ENCODE measurements around the gene GJA3. TPM values are rescaled to one million over a fixed set of nuclear protein-coding genes. Genes with fewer than 3 reads are reported as not detected.

Gene GJA3
- total RNA-seq, 2 experiments from 2014 or later: 0.14 to 0.29 TPM

- POLR2A ChIA-PET: no interaction called here
- DNase-seq: no peak
- no peak overlapping the region for H3K4me3 Mint-ChIP-seq
- no peaks in the 10 kb centered on the region for H3K36me3 Mint-ChIP-seq
- no peak overlapping the region for H3K27ac Mint-ChIP-seq
- CTCF ChIA-PET: no interaction called here
- peaks cover 29% of the 10 kb centered on the region for H3K4me1 Mint-ChIP-seq (ENCODE audit: low read depth)
- H3K9me3 Mint-ChIP-seq: no peaks in the 10 kb centered on the region
- intact Hi-C loops (cut with micrococcal nuclease): no loop called here
- peaks cover 71% of the 10 kb centered on the region for H3K27me3 Mint-ChIP-seq
Observed at GRCh38 chr13:20177049-20177831, 16.4 kb upstream of the GJA3 start.

GRCh38 chr13:20175907-20176652 lies 15.2 kb upstream of the GJA3 start:
- H3K4me1 Mint-ChIP-seq (ENCODE audit: low read depth): peaks cover 29% of the 10 kb centered on the region
- no peaks in the 10 kb centered on the region for H3K36me3 Mint-ChIP-seq
- H3K4me3 Mint-ChIP-seq: no peak overlapping the region
- DNase-seq: no peak
- H3K27ac Mint-ChIP-seq: no peak overlapping the region
- ChIA-PET POLR2A (interaction anchor here (0.9 kb wide), 1 partner anchor 10 kb away, joined by 3 read pairs; no protein-coding TSS in a partner anchor), CTCF (interaction anchor here (0.7 to 1.0 kb wide), 2 partner anchors 16 to 21 kb away, joined by 3 read pairs; no protein-coding TSS in a partner anchor)
- H3K27me3 Mint-ChIP-seq: peaks cover 72% of the 10 kb centered on the region
- no peaks in the 10 kb centered on the region for H3K9me3 Mint-ChIP-seq
- intact Hi-C loops (cut with micrococcal nuclease): no loop called here

- Mint-ChIP-seq H3K27ac (no peak overlapping the region), H3K36me3 (no peaks in the 10 kb centered on the region), H3K9me3 (no peaks in the 10 kb centered on the region), H3K4me1 (ENCODE audit: low read depth) (peaks cover 29% of the 10 kb centered on the region), H3K27me3 (peaks cover 69% of the 10 kb centered on the region), H3K4me3 (no peak overlapping the region)
- ChIA-PET POLR2A (interaction anchor here (0.9 kb wide), 1 partner anchor 9 kb away, joined by 3 read pairs; no protein-coding TSS in a partner anchor), CTCF (interaction anchor here (0.7 to 1.0 kb wide), 2 partner anchors 15 to 22 kb away, joined by 3 read pairs; no protein-coding TSS in a partner anchor)
- intact Hi-C loops (cut with micrococcal nuclease): no loop called here
- DNase-seq: no peak
Observed at GRCh38 chr13:20175406-20175794, 14.5 kb upstream of the GJA3 start.

GRCh38 chr13:20174656-20175405 lies 14.0 kb upstream of the GJA3 start:
- intact Hi-C loops (cut with micrococcal nuclease): no loop called here
- Mint-ChIP-seq H3K36me3 (no peaks in the 10 kb centered on the region), H3K4me3 (no peak overlapping the region), H3K4me1 (ENCODE audit: low read depth) (peaks cover 29% of the 10 kb centered on the region), H3K9me3 (no peaks in the 10 kb centered on the region), H3K27me3 (peaks cover 71% of the 10 kb centered on the region), H3K27ac (no peak overlapping the region)
- POLR2A ChIA-PET: interaction anchor here (0.9 to 1.1 kb wide), 2 partner anchors 8 to 11 kb away, joined by 3 read pairs; no protein-coding TSS in a partner anchor
- peak; percentile 88 for DNase-seq
- CTCF ChIA-PET: interaction anchor here (0.7 kb wide), 1 partner anchor 22 kb away, joined by 3 read pairs; no protein-coding TSS in a partner anchor

- intact Hi-C loops (cut with micrococcal nuclease): no loop called here
- peak overlapping the region; percentile 14 for H3K27ac Mint-ChIP-seq
- POLR2A ChIA-PET: no interaction called here
- H3K4me3 Mint-ChIP-seq: no peak overlapping the region
- no peaks in the 10 kb centered on the region for H3K36me3 Mint-ChIP-seq
- DNase-seq: peak; percentile 48
- peaks cover 29% of the 10 kb centered on the region for H3K4me1 Mint-ChIP-seq (ENCODE audit: low read depth)
- H3K9me3 Mint-ChIP-seq: no peaks in the 10 kb centered on the region
- peaks cover 67% of the 10 kb centered on the region for H3K27me3 Mint-ChIP-seq
- CTCF ChIA-PET: interaction anchor here (1.1 kb wide), 1 partner anchor 24 kb away, joined by 5 read pairs; no protein-coding TSS in a partner anchor
Observed at GRCh38 chr13:20173116-20173746, 12.4 kb upstream of the GJA3 start.

GRCh38 chr13:20171364-20171763 lies 10.5 kb upstream of the GJA3 start:
- H3K4me1 Mint-ChIP-seq (ENCODE audit: low read depth): peaks cover 29% of the 10 kb centered on the region
- ChIA-PET CTCF (no interaction called here), POLR2A (no interaction called here)
- no peak overlapping the region for H3K27ac Mint-ChIP-seq
- peaks cover 66% of the 10 kb centered on the region for H3K27me3 Mint-ChIP-seq
- intact Hi-C loops (cut with micrococcal nuclease): no loop called here
- DNase-seq: no peak
- H3K4me3 Mint-ChIP-seq: no peak overlapping the region
- H3K36me3 Mint-ChIP-seq: no peaks in the 10 kb centered on the region
- H3K9me3 Mint-ChIP-seq: no peaks in the 10 kb centered on the region

GRCh38 chr13:20170921-20171320 lies 10.1 kb upstream of the GJA3 start:
- Mint-ChIP-seq H3K4me1 (ENCODE audit: low read depth) (peaks cover 29% of the 10 kb centered on the region), H3K27me3 (peaks cover 65% of the 10 kb centered on the region), H3K27ac (no peak overlapping the region), H3K4me3 (no peak overlapping the region), H3K36me3 (no peaks in the 10 kb centered on the region), H3K9me3 (no peaks in the 10 kb centered on the region)
- intact Hi-C loops (cut with micrococcal nuclease): no loop called here
- ChIA-PET CTCF (no interaction called here), POLR2A (no interaction called here)
- no peak for DNase-seq

GRCh38 chr13:20168396-20168795 lies 7.5 kb upstream of the GJA3 start:
- Mint-ChIP-seq H3K36me3 (no peaks in the 10 kb centered on the region), H3K27ac (no peak overlapping the region), H3K9me3 (no peaks in the 10 kb centered on the region), H3K27me3 (peaks cover 58% of the 10 kb centered on the region), H3K4me3 (no peak overlapping the region), H3K4me1 (ENCODE audit: low read depth) (peaks cover 8% of the 10 kb centered on the region)
- POLR2A ChIA-PET: no interaction called here
- no peak for DNase-seq
- intact Hi-C loops (cut with micrococcal nuclease): loop anchor here (10.0 kb wide), 1 partner anchor 114 kb away; no protein-coding TSS in a partner anchor
- CTCF ChIA-PET: interaction anchor here (0.7 to 1.2 kb wide), 2 partner anchors 14 to 86 kb away, joined by 4 read pairs; no protein-coding TSS in a partner anchor

GRCh38 chr13:20165417-20166257 lies 4.8 kb upstream of the GJA3 start:
- intact Hi-C loops (cut with micrococcal nuclease): loop anchor here (10.0 kb wide), 1 partner anchor 111 kb away; no protein-coding TSS in a partner anchor
- POLR2A ChIA-PET: interaction anchor here (1.0 kb wide), 1 partner anchor 10 kb away, joined by 3 read pairs; no protein-coding TSS in a partner anchor
- no peaks in the 10 kb centered on the region for H3K9me3 Mint-ChIP-seq
- CTCF ChIA-PET: no interaction called here
- H3K27me3 Mint-ChIP-seq: peaks cover 62% of the 10 kb centered on the region
- peaks cover 3% of the 10 kb centered on the region for H3K4me1 Mint-ChIP-seq (ENCODE audit: low read depth)
- H3K36me3 Mint-ChIP-seq: no peaks in the 10 kb centered on the region
- no peak overlapping the region for H3K4me3 Mint-ChIP-seq
- DNase-seq: no peak
- H3K27ac Mint-ChIP-seq: no peak overlapping the region

GRCh38 chr13:20161951-20162300 lies 1.1 kb upstream of the GJA3 start:
- Mint-ChIP-seq H3K4me3 (peak overlapping the region; percentile 68), H3K27me3 (peaks cover 55% of the 10 kb centered on the region), H3K4me1 (ENCODE audit: low read depth) (peaks cover 13% of the 10 kb centered on the region), H3K9me3 (no peaks in the 10 kb centered on the region), H3K36me3 (no peaks in the 10 kb centered on the region), H3K27ac (no peak overlapping the region)
- CTCF ChIA-PET: interaction anchor here (1.0 to 1.7 kb wide), 7 partner anchors 34 to 234 kb away, joined by 3 to 10 read pairs (median 4); no protein-coding TSS in a partner anchor
- POLR2A ChIA-PET: interaction anchor here (1.4 to 2.2 kb wide), 2 partner anchors 42 to 177 kb away, joined by 3 to 9 read pairs; no protein-coding TSS in a partner anchor
- intact Hi-C loops (cut with micrococcal nuclease): loop anchor here (1.0 to 10.0 kb wide), 7 partner anchors 25 to 575 kb away; partner anchors contain the start of genes MPHOSPH8 and ZMYM5
- no peak for DNase-seq
